HG03469 (cell line): ENCODE results near the gene TOB1.
A peak's percentile ranks its signal among the peaks of the same experiment; 100 is the strongest.
"Not testable (repeated sequence)": the region's sequence is repeated elsewhere in the genome, so short reads cannot be mapped to it uniquely, and the experiment has no call there.

Experiments used
- ATAC-seq: cut with Tn5 transposase; IDR thresholded peaks from one replicate; pipeline ENCODE4 v1.9.1; 2021; ENCODE audit warnings: mild to moderate bottlenecking, moderate library complexity, moderate number of reproducible peaks; ENCODE audit not compliant: unreplicated experiment

TOB1 gene

GRCh38 chr17:50871898-50872297 is 5.7 kb upstream of the TOB1 start:
- ATAC-seq: no peak

DNA sequence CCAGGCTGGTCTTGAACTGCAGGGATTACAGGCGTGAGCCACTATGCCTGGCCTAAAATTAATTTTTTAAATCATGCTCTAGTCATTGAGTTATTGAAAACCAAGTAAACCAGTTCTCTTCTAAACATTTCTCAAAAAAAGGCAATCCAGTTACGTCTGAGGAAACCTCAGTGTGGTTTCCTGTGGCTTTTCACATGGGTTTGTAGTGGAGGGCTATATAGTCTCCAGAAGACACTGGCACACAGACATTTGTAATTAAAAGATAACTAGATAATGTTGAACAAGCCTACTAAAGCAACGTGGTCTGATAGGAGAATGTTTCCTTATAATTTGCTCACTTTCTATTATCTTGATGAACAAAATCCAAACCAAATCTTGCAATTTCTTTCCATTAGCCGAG is 5.2 kb upstream of the TOB1 start:
- no peak for ATAC-seq

DNA sequence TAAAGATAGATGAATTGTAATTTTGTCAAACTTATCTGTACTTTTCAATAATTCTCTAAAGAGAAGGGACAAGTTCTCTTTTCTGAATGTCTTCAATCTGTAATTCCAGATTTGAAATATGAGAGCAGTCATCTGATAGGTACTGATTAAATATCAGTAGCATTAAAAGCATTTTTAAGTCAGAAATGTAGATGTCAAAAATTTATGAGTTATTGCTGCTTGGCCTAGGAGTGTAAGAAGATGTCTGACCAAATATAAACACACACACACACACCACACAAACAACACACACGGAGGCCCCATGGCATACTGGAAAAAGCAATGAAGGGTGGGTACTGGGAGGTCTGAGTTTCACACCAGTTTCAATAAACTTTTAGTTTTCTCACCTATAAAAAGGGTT is 2.4 kb upstream of the TOB1 start:
- ATAC-seq: no peak

- no peak for ATAC-seq
These were observed 1.9 kb upstream of the TOB1 start for GRCh38 chr17:50868140-50868438.

GRCh38 chr17:50867363-50868139 is 1.4 kb upstream of the TOB1 start:
- ATAC-seq: peak; percentile 22

GRCh38 chr17:50866950-50867362 is 802 bp upstream of the TOB1 start:
- no peak for ATAC-seq

DNA sequence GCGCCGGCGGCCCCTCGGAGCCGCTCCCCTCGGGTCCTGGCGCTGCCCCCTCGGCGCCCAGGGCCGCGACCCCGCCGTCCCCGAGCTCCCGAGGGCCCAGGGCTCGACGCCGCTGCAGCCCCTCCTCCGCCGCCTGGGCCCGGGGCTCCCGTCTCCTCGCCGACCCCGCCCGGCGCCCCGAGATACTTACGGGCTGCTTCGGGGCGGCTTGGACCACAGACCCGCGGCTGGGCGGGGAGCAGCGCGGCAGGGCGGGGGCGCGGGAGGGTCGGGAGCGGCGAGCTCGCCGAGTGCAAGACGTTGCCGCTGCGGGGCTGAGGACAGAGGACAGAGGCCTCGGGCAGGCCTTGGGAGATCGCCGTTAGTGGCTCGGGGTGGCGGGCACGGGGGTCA is 290 bp downstream of the TOB1 start:
- ATAC-seq: no peak

GRCh38 chr17:50865060-50865867 is 890 bp downstream of the TOB1 start:
- ATAC-seq: no peak

DNA sequence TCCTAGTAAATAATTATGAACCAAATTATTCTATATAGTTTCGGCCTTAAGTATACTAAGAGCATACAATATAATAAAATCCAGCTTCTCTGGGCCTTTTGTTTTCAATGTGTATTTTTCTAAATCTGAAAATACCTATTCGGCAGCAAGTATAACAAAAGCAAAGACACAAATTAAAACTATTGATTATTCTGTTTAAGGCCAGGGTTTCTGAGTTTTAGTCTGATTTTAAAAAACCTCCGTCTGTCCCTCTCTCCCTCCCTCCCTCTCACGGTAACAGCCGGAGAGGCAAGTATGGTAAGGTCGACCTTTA is 1.5 kb downstream of the TOB1 start:
- no peak for ATAC-seq

DNA sequence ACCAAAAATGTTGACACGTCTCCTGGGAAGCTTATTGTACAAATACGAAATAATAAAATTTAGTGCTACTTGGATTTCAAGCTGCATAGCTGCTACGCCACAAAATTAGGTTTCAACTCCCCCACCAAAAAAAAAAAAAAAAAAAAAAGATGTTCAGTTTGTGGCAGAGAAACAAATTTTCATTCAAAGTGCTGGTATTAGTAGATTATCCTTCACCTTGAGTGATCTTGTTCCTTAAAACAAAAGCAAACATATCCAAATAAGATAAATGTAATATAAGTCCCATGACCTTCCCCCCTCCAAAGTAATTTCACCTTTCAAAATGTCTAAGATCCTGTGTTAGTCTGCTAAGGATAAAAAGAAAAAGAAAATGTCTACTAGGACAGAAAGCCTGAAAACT is 2.2 kb downstream of the TOB1 start:
- ATAC-seq: no peak

DNA sequence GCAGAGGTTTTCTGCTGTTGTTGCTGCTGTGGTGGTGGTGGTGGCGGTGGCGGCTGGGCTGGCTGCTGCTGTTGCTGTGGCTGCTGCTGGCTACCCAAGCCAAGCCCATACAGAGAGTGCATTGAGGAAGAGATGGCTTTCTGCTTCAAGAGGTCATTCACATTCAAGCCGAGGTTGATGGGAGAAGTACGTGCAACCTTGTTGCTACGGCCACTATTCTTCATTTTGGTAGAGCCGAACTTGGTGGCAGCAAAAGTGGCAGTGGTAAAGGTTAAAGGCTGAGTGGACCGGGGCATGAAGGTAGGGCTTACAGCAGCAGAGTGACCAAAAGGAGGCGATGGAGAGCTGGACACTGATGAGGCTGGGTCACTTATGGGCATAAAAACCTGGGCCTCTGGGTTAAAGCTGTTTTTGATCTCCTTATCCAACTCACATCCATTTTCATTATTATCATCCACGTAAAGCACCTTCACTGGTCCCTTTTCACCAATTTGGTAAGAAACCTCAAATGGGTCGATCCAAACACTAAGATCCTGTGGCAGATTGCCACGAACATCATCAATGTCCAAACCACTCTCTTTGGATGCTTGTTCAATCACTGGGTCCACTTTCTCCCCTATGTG is 2.8 kb downstream of the TOB1 start:
- no peak for ATAC-seq

DNA sequence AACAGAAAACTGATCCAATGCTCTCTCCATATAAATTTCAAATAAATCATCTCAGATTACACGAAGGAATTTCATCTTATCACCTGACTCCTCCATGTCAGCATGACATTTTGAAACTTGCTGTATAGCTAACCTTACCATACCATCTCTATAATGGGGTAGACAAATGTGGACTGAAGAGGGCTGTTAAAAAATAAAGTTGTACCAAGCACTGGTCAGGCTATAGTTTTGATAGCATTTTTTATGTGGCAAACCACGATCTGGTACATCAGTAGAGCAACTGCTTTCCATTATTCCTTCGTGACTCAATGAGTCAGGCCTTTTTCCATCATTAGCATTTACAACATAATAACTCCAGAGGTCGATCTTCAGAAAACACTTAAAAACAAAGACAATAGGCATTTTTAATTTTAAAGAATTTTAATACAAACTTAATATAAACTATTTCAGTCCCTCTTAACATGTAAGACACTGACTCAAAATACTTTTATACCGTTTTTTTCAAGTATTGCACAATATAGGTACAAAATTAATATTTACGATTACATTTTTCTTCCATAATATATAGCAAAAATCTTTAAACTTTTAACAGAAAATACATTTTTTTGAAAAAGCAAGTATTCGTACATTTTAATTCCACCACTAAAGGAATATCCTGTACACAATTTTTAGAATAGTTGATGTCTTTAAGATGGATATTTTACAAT is 4.2 kb downstream of the TOB1 start:
- no peak for ATAC-seq

GRCh38 chr17:50861334-50861676 is 4.8 kb downstream of the TOB1 start:
- ATAC-seq: no peak

- not testable (repeated sequence) for ATAC-seq
These were observed 6.4 kb downstream of the TOB1 start for GRCh38 chr17:50859727-50860126.

DNA sequence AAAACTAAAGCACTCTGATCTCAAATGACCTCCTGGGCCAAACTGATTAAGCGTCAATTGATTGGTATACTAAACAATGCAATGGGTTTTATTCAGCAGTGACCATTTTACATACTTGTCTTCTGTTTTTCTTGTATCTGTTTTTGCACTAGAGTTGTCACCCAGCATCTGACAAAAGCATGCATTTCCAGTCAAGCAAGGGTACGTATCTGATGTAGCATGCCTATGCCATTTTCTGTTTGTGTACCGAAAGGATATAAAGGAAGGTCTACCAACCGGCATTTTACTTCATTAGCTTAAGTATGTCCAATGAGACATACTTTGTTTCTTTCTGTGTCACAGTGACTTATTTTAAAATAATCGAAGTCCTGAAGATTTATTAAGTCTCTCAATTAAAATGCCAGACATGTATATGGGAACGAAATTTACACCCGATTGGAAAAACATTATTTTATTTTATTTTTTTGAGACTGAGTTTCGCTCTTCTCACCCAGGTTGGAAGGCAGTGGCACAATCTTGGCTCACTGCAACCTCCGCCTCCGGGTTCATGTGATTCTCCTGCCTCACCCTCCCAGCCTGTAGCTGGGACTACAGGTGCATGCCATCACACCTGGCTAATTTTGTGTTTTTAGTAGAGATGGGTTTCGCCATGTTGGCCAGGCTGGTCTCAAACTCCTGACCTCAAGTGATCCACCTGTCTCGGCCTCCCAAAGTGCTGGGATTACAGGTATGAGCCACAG is 7.5 kb downstream of the TOB1 start:
- no peak for ATAC-seq

GRCh38 chr17:50856431-50856830 is 9.7 kb downstream of the TOB1 start:
- no peak for ATAC-seq

- no peak for ATAC-seq
These were observed 10.3 kb downstream of the TOB1 start for GRCh38 chr17:50855708-50856330.

DNA sequence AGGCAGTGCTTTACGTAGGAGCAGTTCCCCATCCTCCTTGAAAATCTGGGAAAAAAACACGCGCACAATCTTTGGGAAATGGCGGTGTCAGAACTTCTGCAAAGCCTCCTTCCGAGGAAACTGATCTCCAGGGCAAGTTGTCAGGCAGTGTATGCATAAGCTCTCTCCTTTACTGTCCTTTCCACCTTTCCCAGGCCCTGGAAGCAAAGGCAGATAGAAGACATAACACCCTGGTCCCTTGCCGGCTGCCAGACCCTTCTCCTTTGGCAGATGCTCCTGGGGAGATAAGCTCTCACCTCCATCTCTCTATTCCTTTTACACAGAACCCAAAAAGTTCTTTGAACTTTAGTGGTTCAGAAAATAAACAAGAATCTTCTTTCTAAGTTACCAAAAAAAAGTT is 12.4 kb downstream of the TOB1 start:
- ATAC-seq: no peak

DNA sequence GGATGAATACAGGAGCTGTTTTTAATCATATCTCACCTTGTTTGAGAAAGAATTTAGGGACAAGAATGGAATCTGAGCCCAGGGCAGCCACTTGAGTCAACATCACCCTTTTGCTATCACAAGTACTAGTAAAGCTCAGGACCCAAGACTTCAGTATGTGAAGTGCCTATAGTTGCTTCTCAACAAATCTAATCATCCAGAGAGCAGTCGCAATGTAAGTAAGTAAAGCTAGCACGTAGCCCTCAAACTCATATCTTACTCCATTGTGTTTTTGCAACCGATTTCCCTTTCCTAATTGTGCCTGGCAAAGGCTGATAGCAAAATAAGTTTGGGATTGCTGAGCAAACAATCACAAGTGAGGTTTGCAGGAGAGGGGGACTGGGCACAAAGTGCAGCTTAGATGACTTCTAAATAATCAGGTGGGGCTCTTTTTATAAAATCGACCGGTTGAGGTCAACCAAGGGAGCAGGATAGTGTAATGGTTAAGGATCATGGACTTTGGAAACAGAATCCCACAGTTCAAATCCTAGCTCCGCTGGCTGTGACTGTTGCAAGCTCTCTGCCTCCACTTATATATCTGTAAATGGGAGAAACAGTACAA is 13.0 kb downstream of the TOB1 start:
- no peak for ATAC-seq

DNA sequence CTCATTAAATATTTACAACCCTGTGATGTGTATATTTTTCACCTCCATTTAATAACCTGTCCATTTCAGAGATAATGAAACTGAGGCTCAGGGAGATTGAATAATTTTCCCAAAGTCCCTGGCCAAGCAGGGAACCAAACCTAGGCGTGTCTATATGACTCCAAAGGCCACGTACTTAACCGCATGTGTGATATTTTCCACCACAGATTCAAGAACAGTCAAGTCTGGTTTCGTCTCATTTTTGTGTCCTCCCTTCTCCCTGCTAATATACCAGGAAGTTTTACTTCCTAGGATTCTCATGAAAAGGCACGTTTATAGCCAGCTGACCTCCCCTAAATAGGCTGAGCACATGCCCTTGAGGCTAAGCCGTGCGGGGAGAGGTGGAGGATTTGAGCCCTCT is 15.5 kb downstream of the TOB1 start:
- no peak for ATAC-seq
